GM19372 (cell line): ENCODE data around the gene PRKCB.

Experiments used
- ATAC-seq: cut with Tn5 transposase; IDR thresholded peaks from one replicate; pipeline ENCODE4 v1.9.1; 2021; ENCODE audit warnings: mild to moderate bottlenecking, low read depth, moderate library complexity; ENCODE audit not compliant: unreplicated experiment

Gene PRKCB

DNA sequence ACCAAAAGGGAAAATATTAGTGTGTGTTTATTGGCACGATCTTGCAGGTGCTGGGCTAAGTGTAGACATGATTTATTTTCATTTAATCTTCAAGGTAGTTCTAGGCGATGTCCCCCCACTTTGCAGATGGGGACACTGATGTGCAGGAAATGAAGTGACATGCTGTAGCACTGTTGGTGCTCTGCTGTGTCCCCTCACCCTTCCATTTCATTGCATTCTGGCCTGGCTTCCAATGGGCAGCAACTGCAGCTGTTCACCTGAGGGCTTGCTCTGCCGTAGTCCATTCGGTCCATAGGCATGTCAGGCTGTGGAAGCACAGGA, 123.9 kb downstream of the PRKCB start:
- ATAC-seq, result no peak

DNA sequence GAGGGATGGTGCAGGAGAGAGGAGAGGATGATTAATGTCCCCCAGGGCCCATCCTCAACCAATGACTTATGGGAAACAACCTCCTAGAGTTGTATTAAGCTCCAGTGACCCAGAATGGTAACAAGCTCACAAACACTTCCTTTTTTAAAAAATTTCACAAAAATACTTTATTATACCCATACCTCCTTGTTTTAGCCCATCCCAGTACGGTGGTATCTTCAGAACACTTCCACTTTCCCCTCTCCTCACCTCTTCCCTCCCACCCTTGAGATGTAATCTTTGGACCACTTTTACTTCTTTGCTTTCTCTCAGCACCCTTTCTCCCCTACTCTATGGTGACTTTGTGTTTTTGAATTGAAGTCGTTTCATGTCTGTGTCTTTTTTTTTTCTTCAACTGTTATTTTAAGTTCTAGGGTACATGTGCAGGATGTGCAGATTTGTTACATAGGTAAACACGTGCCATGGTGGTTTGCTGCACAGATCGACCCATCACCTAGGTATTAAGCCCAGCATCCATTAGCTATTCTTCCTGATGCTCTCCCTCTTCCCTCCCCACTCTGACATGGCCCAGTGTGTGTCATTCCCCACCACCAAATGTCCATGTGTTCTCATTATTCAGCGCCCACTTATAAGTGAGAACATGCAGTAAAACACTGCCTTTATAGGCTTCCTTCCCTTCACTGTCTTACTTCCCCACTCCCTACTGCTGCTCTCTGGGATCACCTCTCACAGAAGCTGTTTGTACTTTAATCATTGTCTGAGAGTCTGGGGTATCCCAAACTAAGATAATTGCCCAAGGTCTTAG, 124.5 kb downstream of the PRKCB start:
- ATAC-seq, result no peak

GRCh38 chr16:23962001-23962400, 126.2 kb downstream of the PRKCB start:
- ATAC-seq, result no peak

- no peak for ATAC-seq
Observed at GRCh38 chr16:23964136-23964535, 128.4 kb downstream of the PRKCB start.

DNA sequence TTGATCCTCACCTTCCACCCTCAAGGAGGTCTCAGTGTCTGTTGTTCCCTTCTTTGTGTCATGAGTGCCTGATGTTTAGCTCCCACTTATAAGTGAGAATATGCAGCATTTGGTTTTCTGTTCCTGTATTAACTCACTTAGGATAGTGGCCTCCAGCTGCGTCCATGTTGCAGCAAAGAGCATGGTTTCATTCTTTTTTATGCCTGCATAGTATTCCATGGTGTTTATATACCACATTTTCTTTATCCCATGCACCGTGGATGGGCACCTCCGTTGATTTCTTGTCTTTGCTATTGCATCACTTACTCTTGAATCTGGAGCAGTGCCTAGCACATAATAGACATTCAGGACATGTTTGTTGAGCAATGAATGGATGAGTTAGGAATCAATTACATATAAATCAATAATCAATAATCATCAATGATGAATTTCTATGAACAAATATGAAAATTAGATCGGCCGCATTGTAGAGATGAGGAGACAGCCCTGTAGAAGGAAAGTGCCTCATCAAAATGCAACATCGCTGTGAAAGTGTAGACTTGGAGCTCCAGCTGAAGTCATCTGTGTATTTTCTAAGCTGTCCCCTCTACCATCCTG, 129.5 kb downstream of the PRKCB start:
- ATAC-seq, result no peak

- no peak for ATAC-seq
Observed at GRCh38 chr16:23966597-23967394, 131.0 kb downstream of the PRKCB start.

DNA sequence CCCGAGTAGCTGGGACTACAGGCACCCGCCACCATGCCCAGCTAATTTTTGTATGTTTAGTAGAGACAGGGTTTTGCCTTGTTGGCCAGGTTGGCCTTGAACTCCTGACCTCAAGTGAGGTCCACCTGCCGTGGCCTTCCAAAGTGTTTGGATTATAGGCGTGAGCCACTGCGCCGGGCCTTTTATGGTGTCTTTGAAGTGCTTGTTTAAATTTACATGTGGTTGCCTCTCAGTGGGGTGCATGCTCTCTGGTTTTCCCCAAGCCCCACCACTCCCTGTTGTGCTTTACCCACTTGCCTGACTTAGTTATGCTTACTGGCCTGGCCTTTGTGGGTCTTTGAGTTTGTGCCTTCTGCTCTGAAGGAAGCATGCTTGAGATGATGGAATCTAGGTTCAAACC, 132.0 kb downstream of the PRKCB start:
- no peak for ATAC-seq

GRCh38 chr16:23968176-23968575, 132.4 kb downstream of the PRKCB start:
- ATAC-seq, result no peak

DNA sequence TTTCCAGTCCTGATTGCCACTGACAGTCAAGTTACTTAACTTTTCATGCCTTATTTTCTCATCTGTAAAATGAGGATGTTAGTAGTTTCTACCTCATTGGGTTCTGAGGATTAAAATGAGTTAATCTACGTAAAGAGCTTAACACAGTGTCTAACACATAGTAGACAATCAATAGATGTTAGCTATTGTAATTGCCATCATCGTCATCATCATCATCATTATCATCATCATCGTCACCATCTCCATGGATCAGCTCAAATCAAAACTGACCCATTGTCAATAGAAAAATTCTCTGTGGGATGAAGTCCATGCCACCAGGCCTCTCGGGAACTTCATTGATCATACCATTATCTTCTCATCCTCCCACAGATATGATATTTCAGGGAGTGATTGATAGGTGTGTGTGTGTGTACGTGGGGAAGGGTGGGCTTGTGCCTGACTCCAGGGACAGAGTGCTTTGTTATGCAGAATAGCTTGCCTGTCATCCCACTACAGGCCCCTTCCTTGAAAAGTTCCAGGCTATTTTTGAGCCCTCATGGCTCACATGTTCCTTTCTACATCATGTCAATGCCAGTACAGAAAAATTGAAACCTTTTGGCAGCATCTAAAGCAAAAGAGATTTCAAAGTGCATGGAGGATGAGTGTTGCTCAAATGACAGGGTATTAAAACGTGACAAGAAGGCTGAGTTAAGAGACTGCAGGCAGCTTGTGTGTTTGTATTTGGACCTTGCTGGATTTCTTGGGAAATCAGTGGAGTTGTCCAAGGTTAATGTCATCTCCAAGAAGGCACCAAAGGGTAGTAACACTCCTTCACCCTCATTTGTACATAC, 133.9 kb downstream of the PRKCB start:
- no peak for ATAC-seq

DNA sequence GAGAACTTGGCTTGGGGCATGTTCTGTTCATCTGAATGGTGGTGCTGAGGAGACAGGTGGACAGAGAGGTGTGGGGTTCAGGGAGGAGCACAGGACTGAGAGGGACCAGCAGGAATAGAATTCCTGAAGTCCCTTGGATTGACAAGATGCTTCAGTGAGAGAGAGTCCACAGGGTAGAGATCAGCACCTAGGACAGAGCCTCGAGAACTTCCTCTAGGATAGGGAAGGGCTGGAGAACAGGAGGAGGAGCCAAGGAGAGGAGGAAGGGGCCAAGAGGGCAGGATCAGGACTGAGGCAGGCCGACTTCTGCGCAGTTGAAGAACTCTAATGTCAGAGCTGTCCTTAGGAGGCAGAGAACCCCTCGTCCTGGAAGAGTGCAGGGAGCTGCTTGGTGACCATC, 138.4 kb downstream of the PRKCB start:
- ATAC-seq, result no peak

DNA sequence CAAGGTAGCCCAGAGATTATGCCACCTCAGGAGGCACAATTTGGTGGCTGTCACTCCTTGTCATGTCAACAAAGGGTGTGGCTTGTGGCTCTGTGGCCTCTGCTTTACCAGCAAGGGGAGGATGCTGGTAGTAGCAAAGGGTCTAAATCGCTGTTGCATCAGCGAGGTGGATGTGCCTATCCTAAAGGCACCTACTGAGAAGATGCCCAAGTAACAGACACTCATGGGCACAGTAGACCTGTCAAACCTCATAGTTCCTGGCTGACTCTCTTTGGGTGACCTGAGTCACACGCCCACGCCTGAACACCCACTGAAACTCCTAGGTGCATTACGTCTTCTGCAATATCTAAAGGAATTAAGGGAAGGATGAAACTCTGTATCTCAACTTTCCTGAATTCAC, 139.5 kb downstream of the PRKCB start:
- no peak for ATAC-seq

DNA sequence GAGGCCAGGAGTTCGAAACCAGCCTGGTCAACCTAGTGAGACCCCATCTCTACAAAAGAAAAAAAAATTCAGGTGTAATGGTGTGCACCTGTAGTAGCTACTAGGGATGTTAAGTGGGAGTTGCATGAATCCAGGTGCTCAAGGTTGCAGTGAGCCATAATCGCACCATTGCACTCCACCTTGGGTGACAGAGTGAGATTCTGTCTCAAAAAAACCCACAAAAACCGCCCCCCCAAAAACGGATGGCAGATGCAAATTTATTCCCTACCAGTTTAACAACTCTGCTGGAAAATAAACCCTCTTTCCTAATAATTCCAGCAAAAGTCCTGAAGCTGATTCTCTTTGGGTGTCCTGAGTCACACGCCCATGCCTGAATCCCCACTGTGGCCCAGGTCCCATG, 140.3 kb downstream of the PRKCB start:
- ATAC-seq, result no peak

DNA sequence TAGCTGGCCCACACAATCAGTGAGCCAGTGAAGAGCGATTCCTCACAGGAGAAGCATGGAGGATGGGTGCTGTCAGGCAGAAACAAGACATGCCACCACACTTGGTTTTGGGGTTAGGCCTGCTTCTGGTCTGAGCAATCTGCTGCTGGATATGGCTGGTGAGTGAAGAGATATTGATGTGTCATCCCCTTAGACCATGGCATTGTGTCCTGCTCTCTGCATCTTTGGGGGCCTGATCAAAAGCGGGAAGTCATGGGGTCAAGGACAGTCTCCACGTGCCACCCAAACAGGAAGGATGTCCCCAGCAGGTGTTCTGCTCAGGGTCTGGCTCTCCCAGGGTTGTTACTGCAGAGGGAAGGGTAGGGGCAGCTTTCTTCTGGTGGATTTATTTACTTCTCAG, 140.7 kb downstream of the PRKCB start:
- no peak for ATAC-seq

GRCh38 chr16:23979441-23979840, 143.7 kb downstream of the PRKCB start:
- no peak for ATAC-seq

GRCh38 chr16:23979982-23980381, 144.2 kb downstream of the PRKCB start:
- no peak for ATAC-seq

- ATAC-seq, result no peak
Observed at GRCh38 chr16:23981429-23982399, 145.9 kb downstream of the PRKCB start.

GRCh38 chr16:23986455-23986854, 150.7 kb downstream of the PRKCB start:
- no peak for ATAC-seq

DNA sequence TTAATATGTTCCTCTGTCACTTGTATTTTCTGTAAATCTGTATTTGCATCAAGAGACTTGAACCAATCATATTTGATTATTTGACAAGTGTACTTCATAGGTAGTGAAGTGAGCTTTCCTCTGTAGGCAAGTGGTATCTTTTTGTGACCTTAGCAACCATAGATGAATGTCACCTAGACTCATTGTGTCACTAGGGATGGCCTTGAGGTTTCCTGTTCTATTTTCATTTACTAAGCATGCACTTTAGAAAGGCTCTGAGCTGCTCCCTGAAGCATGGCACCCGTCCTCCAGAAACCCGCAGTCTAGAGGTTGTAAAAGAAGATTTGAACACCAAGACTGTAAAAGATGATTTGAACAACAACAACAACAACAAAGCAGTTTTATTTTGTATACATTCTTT, 151.7 kb downstream of the PRKCB start:
- peak; percentile 91 for ATAC-seq

GRCh38 chr16:23990507-23990906, 154.7 kb downstream of the PRKCB start:
- ATAC-seq, result no peak

DNA sequence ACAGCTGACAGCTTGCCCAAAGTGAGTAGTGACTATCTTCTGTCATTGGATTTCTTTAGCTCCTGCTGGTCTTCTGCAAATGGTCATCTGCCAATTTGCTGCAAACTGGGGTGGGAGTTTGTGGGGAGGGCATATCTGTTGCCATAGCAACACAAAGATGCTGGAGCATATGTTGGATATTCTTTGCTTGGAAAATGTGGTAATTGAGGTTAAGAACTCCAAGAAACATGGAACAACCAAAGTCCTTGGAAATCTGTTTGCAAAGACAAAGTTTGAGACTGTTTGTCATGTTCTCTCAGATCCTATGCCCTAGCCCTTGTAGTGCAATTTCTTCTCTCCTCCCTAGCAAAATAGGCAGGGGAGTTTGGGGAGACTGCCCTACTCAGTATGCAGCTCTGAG, 155.3 kb downstream of the PRKCB start:
- no peak for ATAC-seq
